ENCODE measurements around the gene BZW2.
"Not testable (repeated sequence)": the region's sequence is repeated elsewhere in the genome, so short reads cannot be mapped to it uniquely, and the experiment has no call there.

BZW2 gene

GRCh38 chr7:16675277-16675676 lies 29.3 kb downstream of the BZW2 start:
- DNase-seq = no peak

- no peak for DNase-seq
These were observed 32.1 kb downstream of the BZW2 start for GRCh38 chr7:16677978-16678494.

GRCh38 chr7:16678645-16679566 lies 32.9 kb downstream of the BZW2 start:
- not testable (repeated sequence) for DNase-seq

GRCh38 chr7:16684935-16685334 lies 39.0 kb downstream of the BZW2 start:
- no peak for DNase-seq

GRCh38 chr7:16685535-16685934 lies 39.6 kb downstream of the BZW2 start:
- no peak for DNase-seq

- no peak for DNase-seq
These were observed 42.3 kb downstream of the BZW2 start for GRCh38 chr7:16688249-16688648.

GRCh38 chr7:16691241-16691640 lies 45.3 kb downstream of the BZW2 start:
- DNase-seq = no peak

GRCh38 chr7:16693601-16694318 lies 47.8 kb downstream of the BZW2 start:
- no peak for DNase-seq

- DNase-seq = no peak
These were observed 48.8 kb downstream of the BZW2 start for GRCh38 chr7:16694806-16695205.

- no peak for DNase-seq
These were observed 49.7 kb downstream of the BZW2 start for GRCh38 chr7:16695621-16696237.

- no peak for DNase-seq
These were observed 51.7 kb downstream of the BZW2 start for GRCh38 chr7:16697507-16698199.

GRCh38 chr7:16698200-16698905 lies 52.4 kb downstream of the BZW2 start:
- no peak for DNase-seq

GRCh38 chr7:16702441-16702840 lies 56.5 kb downstream of the BZW2 start:
- no peak for DNase-seq

GRCh38 chr7:16708511-16708910 lies 62.5 kb downstream of the BZW2 start:
- DNase-seq = no peak

GRCh38 chr7:16708980-16709379 lies 63.0 kb downstream of the BZW2 start:
- no peak for DNase-seq

GRCh38 chr7:16710651-16711050 lies 64.7 kb downstream of the BZW2 start:
- DNase-seq = no peak

GRCh38 chr7:16711730-16712129 lies 65.7 kb downstream of the BZW2 start:
- DNase-seq = no peak

- no peak for DNase-seq
These were observed 66.9 kb downstream of the BZW2 start for GRCh38 chr7:16712916-16713315.

GRCh38 chr7:16715928-16716327 lies 69.9 kb downstream of the BZW2 start:
- no peak for DNase-seq

- DNase-seq = no peak
These were observed 72.2 kb downstream of the BZW2 start for GRCh38 chr7:16718111-16718656.

GRCh38 chr7:16719699-16720098 lies 73.7 kb downstream of the BZW2 start:
- no peak for DNase-seq

GRCh38 chr7:16721541-16721940 lies 75.6 kb downstream of the BZW2 start:
- DNase-seq = no peak

Data from activated CD4-positive, CD25-positive, alpha-beta regulatory T cell treated with anti-CD3 and anti-CD28 coated beads, Interleukin-2, amount 50 U/mL, for 72 hours (primary cell).